A549 (cell line): Measurements from ENCODE around the gene ADARB2.

Experiments used
- CEBPB ChIP-seq, 2 experiments: fragments of >200 bp in 1 of 2; sonication (Bioruptor Twin) in 1 of 2; formaldehyde crosslinking in 1 of 2; IDR thresholded peaks; 2 replicates each; pipeline ENCODE4 v1.6.1; 2012 to 2016
- MAZ ChIP-seq: fragments of 150-350 bp; IDR thresholded peaks from 2 replicates; pipeline ENCODE4 v1.6.1; 2014; ENCODE audit warnings: antibody characterized with exemption, low read depth, low read length, borderline replicate concordance
- ZNF302 ChIP-seq: fragments of 250-450 bp; sonication (Bioruptor Pico); IDR thresholded peaks from 2 replicates; pipeline ENCODE4 v1.9.0; 2021; ENCODE audit warnings: inconsistent platforms, mild to moderate bottlenecking, moderate library complexity
- TF ChIP-seq, protein P1 (sequence below): fragments of >200 bp; sonication (Bioruptor Twin); formaldehyde crosslinking; IDR thresholded peaks from 3 replicates; pipeline ENCODE4 v1.5.1; 2016
- TF ChIP-seq, protein P2 (sequence below): IDR thresholded peaks from 2 replicates; pipeline ENCODE4 v1.6.1; 2012
- TF ChIP-seq, protein P3 (sequence below): IDR thresholded peaks from 2 replicates; pipeline ENCODE4 v1.6.1; 2012

DNA sequence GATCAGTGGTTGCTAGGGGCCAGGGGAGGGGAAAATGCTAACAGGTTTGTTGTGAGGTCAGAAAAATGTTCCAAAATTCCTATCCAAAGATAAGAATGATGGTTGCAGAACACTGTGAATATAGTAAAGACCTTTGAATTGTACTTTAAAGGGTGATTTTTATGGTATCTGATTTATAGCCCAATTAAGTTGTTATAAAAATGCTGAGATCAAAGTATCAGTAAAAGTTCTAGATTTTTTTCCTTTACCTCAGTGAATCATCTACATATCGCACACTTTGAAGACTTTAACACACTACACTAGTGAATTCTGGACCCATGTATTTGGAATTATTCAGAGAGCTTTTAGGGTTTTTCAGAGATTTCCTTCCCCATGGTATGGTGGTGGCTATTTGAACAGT, 405.8 kb downstream of the ADARB2 start:
- TF ChIP-seq MAZ = no peak
- TF ChIP-seq, protein P1, sequence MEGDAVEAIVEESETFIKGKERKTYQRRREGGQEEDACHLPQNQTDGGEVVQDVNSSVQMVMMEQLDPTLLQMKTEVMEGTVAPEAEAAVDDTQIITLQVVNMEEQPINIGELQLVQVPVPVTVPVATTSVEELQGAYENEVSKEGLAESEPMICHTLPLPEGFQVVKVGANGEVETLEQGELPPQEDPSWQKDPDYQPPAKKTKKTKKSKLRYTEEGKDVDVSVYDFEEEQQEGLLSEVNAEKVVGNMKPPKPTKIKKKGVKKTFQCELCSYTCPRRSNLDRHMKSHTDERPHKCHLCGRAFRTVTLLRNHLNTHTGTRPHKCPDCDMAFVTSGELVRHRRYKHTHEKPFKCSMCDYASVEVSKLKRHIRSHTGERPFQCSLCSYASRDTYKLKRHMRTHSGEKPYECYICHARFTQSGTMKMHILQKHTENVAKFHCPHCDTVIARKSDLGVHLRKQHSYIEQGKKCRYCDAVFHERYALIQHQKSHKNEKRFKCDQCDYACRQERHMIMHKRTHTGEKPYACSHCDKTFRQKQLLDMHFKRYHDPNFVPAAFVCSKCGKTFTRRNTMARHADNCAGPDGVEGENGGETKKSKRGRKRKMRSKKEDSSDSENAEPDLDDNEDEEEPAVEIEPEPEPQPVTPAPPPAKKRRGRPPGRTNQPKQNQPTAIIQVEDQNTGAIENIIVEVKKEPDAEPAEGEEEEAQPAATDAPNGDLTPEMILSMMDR = no peak
- TF ChIP-seq, protein P2, sequence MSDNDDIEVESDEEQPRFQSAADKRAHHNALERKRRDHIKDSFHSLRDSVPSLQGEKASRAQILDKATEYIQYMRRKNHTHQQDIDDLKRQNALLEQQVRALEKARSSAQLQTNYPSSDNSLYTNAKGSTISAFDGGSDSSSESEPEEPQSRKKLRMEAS = no peak
- TF ChIP-seq, protein P3, sequence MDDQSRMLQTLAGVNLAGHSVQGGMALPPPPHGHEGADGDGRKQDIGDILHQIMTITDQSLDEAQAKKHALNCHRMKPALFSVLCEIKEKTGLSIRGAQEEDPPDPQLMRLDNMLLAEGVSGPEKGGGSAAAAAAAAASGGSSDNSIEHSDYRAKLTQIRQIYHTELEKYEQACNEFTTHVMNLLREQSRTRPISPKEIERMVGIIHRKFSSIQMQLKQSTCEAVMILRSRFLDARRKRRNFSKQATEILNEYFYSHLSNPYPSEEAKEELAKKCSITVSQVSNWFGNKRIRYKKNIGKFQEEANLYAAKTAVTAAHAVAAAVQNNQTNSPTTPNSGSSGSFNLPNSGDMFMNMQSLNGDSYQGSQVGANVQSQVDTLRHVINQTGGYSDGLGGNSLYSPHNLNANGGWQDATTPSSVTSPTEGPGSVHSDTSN = no peak
- TF ChIP-seq ZNF302 = no peak
- no peak for TF ChIP-seq CEBPB (IDR thresholded peaks at IDR 0.05)
